ENCODE measurements around the gene SHOC2. TPM values are rescaled to one million over a fixed set of nuclear protein-coding genes. Genes with fewer than 3 reads are reported as not detected.
A peak's percentile ranks its signal among the peaks of the same experiment; 100 is the strongest.

Gene SHOC2
- total and polyA plus RNA-seq, 9 of the 15 experiments (the other 6 are each of a cell fraction or from before 2014, with no cell fraction given) = 9.2 to 17.5 (median 14.9) TPM

- no peak for TF ChIP-seq PML (IDR thresholded peaks at IDR 0.05; ENCODE audit: low read length)
- peak; percentile 91 for TF ChIP-seq CREM (IDR thresholded peaks at IDR 0.05; ENCODE audit: low read depth)
- TF ChIP-seq PHF8 (IDR thresholded peaks at IDR 0.05; ENCODE audit: borderline replicate concordance, low read length) = peak; percentile 6; the same call in 1 of the 2 replicates
- TF ChIP-seq ZBTB9 (CRISPR knock-in tag; IDR thresholded peaks at IDR 0.05) = 0 out of 2 replicates have a peak, but pooled peaks have one; percentile 17
- TF ChIP-seq TRIM25 (IDR thresholded peaks at IDR 0.05; ENCODE audit: borderline replicate concordance) = no peak
- TF ChIP-seq NRF1 (conservative IDR thresholded peaks at IDR 0.05 in 1 of 2, IDR thresholded peaks at IDR 0.05 in 1 of 2) = peak; percentile 22 to 44; a peak in 3 of 4 replicates
- no peak for TF ChIP-seq ZBTB5 (IDR thresholded peaks at IDR 0.05)
- peak; percentile 92 for TF ChIP-seq MGA (IDR thresholded peaks at IDR 0.05)
Measured at GRCh38 chr10:110872145-110872983, 47.0 kb upstream of the SHOC2 start (continued).

Data from K562 (cell line).